Measurements from ENCODE around the gene DUSP1.

Gene DUSP1

GRCh38 chr5:172724242-172725183, 46.5 kb downstream of the DUSP1 start:
- no peak for DNase-seq (ENCODE audit: low spot score)

GRCh38 chr5:172723508-172723907, 47.5 kb downstream of the DUSP1 start:
- no peak for DNase-seq (ENCODE audit: low spot score)

- no peak for DNase-seq (ENCODE audit: low spot score)
Observed at GRCh38 chr5:172722327-172722815, 48.6 kb downstream of the DUSP1 start.

- DNase-seq (ENCODE audit: low spot score), result no peak
Observed at GRCh38 chr5:172721455-172722326, 49.3 kb downstream of the DUSP1 start.

GRCh38 chr5:172720655-172721054, 50.3 kb downstream of the DUSP1 start:
- no peak for DNase-seq (ENCODE audit: low spot score)

- no peak for DNase-seq (ENCODE audit: low spot score)
Observed at GRCh38 chr5:172719211-172719610, 51.8 kb downstream of the DUSP1 start.

- no peak for DNase-seq (ENCODE audit: low spot score)
Observed at GRCh38 chr5:172718527-172719114, 52.4 kb downstream of the DUSP1 start.

All from ecto neural progenitor cell (in vitro differentiated cells).